ENCODE results near the gene TMX3. TPM values are rescaled to one million over a fixed set of nuclear protein-coding genes. Genes with fewer than 3 reads are reported as not detected.

TMX3 gene
- polyA plus RNA-seq, 1 of the 3 experiments (the other 2 are of a cell fraction) = 23.3 TPM

- TF ChIP-seq REST (IDR thresholded peaks at IDR 0.05; ENCODE audit: low read depth, low read length) = no peak
- no peak for TF ChIP-seq TAF1 (IDR thresholded peaks at IDR 0.05; ENCODE audit: borderline replicate concordance, low read depth, low read length)
- peak; percentile 75 for TF ChIP-seq CTCF (IDR thresholded peaks at IDR 0.05)
- TF ChIP-seq SMC3 (IDR thresholded peaks at IDR 0.05; ENCODE audit: low read depth, low read length) = peak; percentile 44; the same call in 1 of the 2 replicates
Measured at GRCh38 chr18:68660354-68661183, 54.3 kb downstream of the TMX3 start (continued).

GRCh38 chr18:68648191-68648590 is 66.7 kb downstream of the TMX3 start:
- no peak for DNase-seq
- H3K79me2 ChIP-seq (ENCODE audit: insufficient read depth) = no peaks in the 10 kb centered on the region
- CTCF ChIA-PET = interaction anchor here (5.1 kb wide), 1 partner anchor 12 kb away, joined by 34 read pairs; no protein-coding TSS in a partner anchor

More at GRCh38 chr18:68648191-68648590, 66.7 kb downstream of the TMX3 start:
- Histone ChIP-seq H3F3A (replicated peaks; ENCODE audit: insufficient read depth) (no peaks in the 10 kb centered on the region), H3K9ac (no peak overlapping the region), H3K4me3 (ENCODE audit: low read depth in 2 of 2, low read length in 1 of 2) (no peak overlapping the region), H3K9me2 (no peaks in the 10 kb centered on the region), H3K4me1 (ENCODE audit: control insufficient read depth in 1 of 2, insufficient read depth in 2 of 2, low read depth in 1 of 2, low read length in 1 of 2) (no peaks in the 10 kb centered on the region), H3K4me2 (no peak overlapping the region), H3K27me3 (ENCODE audit: insufficient read depth) (no peaks in the 10 kb centered on the region), H3K36me3 (replicated peaks in 1 of 2; ENCODE audit: control insufficient read depth in 1 of 2, insufficient read depth in 2 of 2, low read length in 1 of 2) (no peaks in the 10 kb centered on the region), H3K27ac (ENCODE audit: low read depth in 2 of 2, low read length in 1 of 2) (no peak overlapping the region), H3K9me3 (no peaks in the 10 kb centered on the region), H4K20me1 (ENCODE audit: insufficient read depth) (no peaks in the 10 kb centered on the region), H2AFZ (ENCODE audit: low read depth) (no peak overlapping the region)
- TF ChIP-seq ZBTB33 (IDR thresholded peaks at IDR 0.05; ENCODE audit: borderline replicate concordance, low read depth) (no peak), FOXM1 (IDR thresholded peaks at IDR 0.05; ENCODE audit: low read depth) (no peak), SIN3A (IDR thresholded peaks at IDR 0.05; ENCODE audit: borderline replicate concordance, low read depth, low read length) (no peak), RFX5 (IDR thresholded peaks at IDR 0.05; ENCODE audit: low read length) (no peak), REST (IDR thresholded peaks at IDR 0.05; ENCODE audit: low read depth, low read length) (no peak), SMC3 (IDR thresholded peaks at IDR 0.05; ENCODE audit: low read depth, low read length) (no peak)
- POLR2A ChIA-PET = no interaction called here
